Cardiac muscle cell (in vitro differentiated cells and primary cell): ENCODE results near the gene FOXN3. TPM values are rescaled to one million over a fixed set of nuclear protein-coding genes. Genes with fewer than 3 reads are reported as not detected.

Experiments used
- DNase-seq, 2 donors: peaks; one replicate each; pipeline versions ENCODE4 v3.0.0 to v3.0.0-alpha.2; 2010 to 2017; ENCODE audit warnings: low read depth in 1 of 2, low spot score in 1 of 2
- H3K27ac ChIP-seq: fragments of 200-600 bp; sonication (generic); 2 replicates; pipeline ENCODE4 v1.5.1; 2016
- H3K27me3 ChIP-seq: fragments of 200-600 bp; sonication (generic); 2 replicates; pipeline ENCODE4 v1.6.0; 2016; ENCODE audit warnings: control low read depth
- H3K36me3 ChIP-seq: fragments of 200-600 bp; sonication (generic); 2 replicates; pipeline ENCODE4 v1.5.1; 2016; ENCODE audit warnings: control low read depth
- H3K4me1 ChIP-seq: fragments of 200-600 bp; sonication (generic); 2 replicates; pipeline ENCODE4 v1.8.1; 2017; ENCODE audit warnings: low read depth, mild to moderate bottlenecking, mixed run types
- H3K4me3 ChIP-seq: fragments of 200-600 bp; sonication (generic); 2 replicates; pipeline ENCODE4 v1.5.1; 2016; ENCODE audit warnings: mild to moderate bottlenecking
- H3K9me3 ChIP-seq: fragments of 200-600 bp; sonication (generic); 2 replicates; pipeline ENCODE4 v1.5.1; 2017; ENCODE audit warnings: low read depth, mild to moderate bottlenecking, control low read depth
- CTCF ChIP-seq: IDR thresholded peaks from 2 replicates; pipeline ENCODE4 v1.5.1; 2012; ENCODE audit warnings: low read depth, mild to moderate bottlenecking, low read length
- polyA plus RNA-seq: library from polyadenylated mRNA; unstranded; fragments of >200 nt; fragmentation: Nextera tagmentation; extraction: Ambion mirVana; gene quantifications from 2 replicates; pipeline ENCODE4 v1.2.1, GENCODE V29; 2016
- total RNA-seq: library from RNA; depleted of rRNA; stranded (reverse); fragments of >200 nt; gene quantifications from 2 replicates; pipeline ENCODE4 v1.2.3, GENCODE V29; 2016

FOXN3 gene
- total and polyA plus RNA-seq, 2 experiments from 2014 or later = 43.8 to 74.8 TPM

GRCh38 chr14:89225607-89226006, 191.4 kb downstream of the FOXN3 start:
- no peak overlapping the region for H3K27ac ChIP-seq
- no peaks in the 10 kb centered on the region for H3K27me3 ChIP-seq
- H3K9me3 ChIP-seq = no peaks in the 10 kb centered on the region
- TF ChIP-seq CTCF = no peak
- H3K36me3 ChIP-seq = no peaks in the 10 kb centered on the region
- H3K4me3 ChIP-seq = no peak overlapping the region
- DNase-seq = no peak
- H3K4me1 ChIP-seq = no peaks in the 10 kb centered on the region

- Histone ChIP-seq H3K36me3 (no peaks in the 10 kb centered on the region), H3K4me1 (no peaks in the 10 kb centered on the region), H3K27ac (no peak overlapping the region), H3K9me3 (no peaks in the 10 kb centered on the region), H3K4me3 (no peak overlapping the region), H3K27me3 (no peaks in the 10 kb centered on the region)
- TF ChIP-seq CTCF = no peak
- DNase-seq = peak in 1 of 2 donors; percentile 81
Observed at GRCh38 chr14:89221109-89221810, 195.8 kb downstream of the FOXN3 start.

- no peak for TF ChIP-seq CTCF
- Histone ChIP-seq H3K4me1 (no peaks in the 10 kb centered on the region), H3K9me3 (no peaks in the 10 kb centered on the region), H3K4me3 (no peak overlapping the region), H3K36me3 (no peaks in the 10 kb centered on the region), H3K27me3 (no peaks in the 10 kb centered on the region), H3K27ac (no peak overlapping the region)
- no peak for DNase-seq
Observed at GRCh38 chr14:89219051-89219450, 198.0 kb downstream of the FOXN3 start.

DNA sequence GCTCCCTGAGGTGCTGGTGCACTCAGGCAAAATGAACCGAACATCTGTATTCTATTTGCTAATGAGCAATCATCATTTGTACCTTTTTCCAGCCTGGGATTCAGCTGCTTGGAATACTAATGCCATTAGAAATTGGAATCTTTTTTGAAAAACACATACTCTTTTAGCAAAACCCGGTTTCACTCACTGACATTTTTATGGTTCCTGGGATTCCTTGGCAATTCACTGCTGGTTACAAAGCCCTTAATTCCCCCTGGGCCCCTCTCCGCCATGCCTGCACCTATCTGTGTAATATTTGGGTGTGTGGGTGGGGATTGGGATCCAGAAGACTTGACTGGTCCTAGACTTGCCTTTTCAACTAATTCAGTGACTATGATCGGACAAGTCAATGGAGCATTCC, 199.1 kb downstream of the FOXN3 start:
- Histone ChIP-seq H3K27me3 (no peaks in the 10 kb centered on the region), H3K4me1 (no peaks in the 10 kb centered on the region), H3K27ac (no peak overlapping the region), H3K36me3 (no peaks in the 10 kb centered on the region), H3K4me3 (no peak overlapping the region), H3K9me3 (no peaks in the 10 kb centered on the region)
- DNase-seq = no peak
- no peak for TF ChIP-seq CTCF

DNA sequence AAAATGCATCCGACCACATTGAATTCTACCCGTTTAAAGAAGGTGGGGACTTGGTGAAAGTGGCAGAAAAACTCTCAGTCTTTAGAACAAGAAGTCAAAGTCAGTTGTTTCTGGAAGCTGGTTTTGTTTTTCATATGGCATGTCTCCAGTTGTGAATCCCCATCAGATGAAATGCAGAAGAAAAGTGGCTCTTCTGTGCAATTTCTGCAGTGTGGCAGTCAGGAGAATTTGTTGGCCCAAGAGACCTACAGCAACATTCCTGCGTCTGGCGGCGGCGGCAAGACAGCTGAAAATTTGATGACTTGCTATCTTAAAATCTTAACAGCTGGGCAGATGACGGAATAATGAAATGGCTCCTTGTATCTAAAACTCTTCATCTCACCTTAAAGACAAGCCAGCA, 201.5 kb downstream of the FOXN3 start:
- Histone ChIP-seq H3K9me3 (no peaks in the 10 kb centered on the region), H3K36me3 (no peaks in the 10 kb centered on the region), H3K4me3 (no peak overlapping the region), H3K27ac (no peak overlapping the region), H3K4me1 (no peaks in the 10 kb centered on the region), H3K27me3 (no peaks in the 10 kb centered on the region)
- DNase-seq = no peak
- no peak for TF ChIP-seq CTCF
